ENCODE results near the gene MYBPH. TPM values are rescaled to one million over a fixed set of nuclear protein-coding genes. Genes with fewer than 3 reads are reported as not detected.
A peak's percentile ranks its signal among the peaks of the same experiment; 100 is the strongest.

The MYBPH gene, protein sequence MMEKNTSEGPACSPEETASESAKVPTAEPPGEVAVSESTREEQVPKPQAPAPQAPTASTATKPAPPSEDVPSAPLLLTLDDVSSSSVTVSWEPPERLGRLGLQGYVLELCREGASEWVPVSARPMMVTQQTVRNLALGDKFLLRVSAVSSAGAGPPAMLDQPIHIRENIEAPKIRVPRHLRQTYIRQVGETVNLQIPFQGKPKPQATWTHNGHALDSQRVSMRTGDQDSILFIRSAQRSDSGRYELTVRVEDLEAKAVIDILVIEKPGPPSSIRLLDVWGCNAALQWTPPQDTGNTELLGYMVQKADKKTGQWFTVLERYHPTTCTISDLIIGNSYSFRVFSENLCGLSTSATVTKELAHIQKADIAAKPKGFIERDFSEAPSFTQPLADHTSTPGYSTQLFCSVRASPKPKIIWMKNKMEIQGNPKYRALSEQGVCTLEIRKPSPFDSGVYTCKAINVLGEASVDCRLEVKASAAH
- 0.99 TPM for total RNA-seq
- 1.7 TPM for polyA plus RNA-seq
- long read RNA-seq, donor 1: 0 reads
- long read RNA-seq, donor 2: 0 reads
- long read RNA-seq, donor 3: 0 reads
- long read RNA-seq, donor 4: 0 reads
- long read RNA-seq, donor 5: 0 reads
- long read RNA-seq, donor 6: 0 reads
- long read RNA-seq, donor 7, partial matches to known transcripts: 0 of 1 reads
- long read RNA-seq, donor 7, other reads (novel, unspliced or antisense): 0 of 1 reads
- long read RNA-seq, donor 8, partial matches to known transcripts: 0 of 1 reads
- long read RNA-seq, donor 8, other reads (novel, unspliced or antisense): 0 of 1 reads
- long read RNA-seq, donor 9: 0 reads
- long read RNA-seq, donor 10: 0 reads

DNA sequence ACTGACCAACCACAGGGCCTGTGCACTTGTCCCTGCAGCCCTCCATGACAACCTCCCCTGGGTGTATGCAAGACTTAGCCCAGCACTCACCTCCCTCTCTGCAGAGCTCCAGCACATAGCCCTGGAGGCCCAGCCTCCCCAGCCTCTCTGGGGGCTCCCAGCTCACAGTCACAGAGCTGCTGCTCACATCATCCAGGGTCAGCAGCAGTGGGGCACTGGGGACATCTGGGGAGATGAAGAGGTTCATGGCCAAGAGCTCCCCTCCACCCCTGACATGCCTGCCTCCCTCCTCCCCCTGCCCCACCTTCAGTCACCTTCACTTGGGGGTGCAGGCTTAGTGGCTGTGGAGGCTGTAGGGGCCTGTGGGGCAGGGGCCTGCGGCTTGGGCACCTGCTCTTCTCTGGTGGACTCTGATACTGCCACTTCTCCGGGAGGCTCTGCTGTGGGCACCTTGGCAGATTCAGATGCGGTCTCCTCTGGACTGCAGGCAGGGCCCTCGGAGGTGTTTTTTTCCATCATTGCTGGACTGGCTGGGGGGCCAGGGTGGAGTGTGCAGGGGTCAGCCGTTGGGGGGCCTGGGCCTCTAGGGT is at the start of gene MYBPH:
Gene MYBPH (minus strand): TSS at position 590 of the 590 bp plus-strand sequence. CDS start 71 bp downstream, at position 519.
- 92% methylated on average over 5 of the region's 5 CpGs for WGBS
- H3K27ac ChIP-seq (ENCODE audit: low read depth in 1 of 2, low read length in 1 of 2): no peak within 1 kb of the TSS
- H3K4me3 ChIP-seq (ENCODE audit: low read length in 2 of 2): no peak within 1 kb of the TSS
- peaks cover 0 to 5% of the 10 kb centered on the region in 2 donors for H3K27me3 ChIP-seq (ENCODE audit: control insufficient read depth in 2 of 2, insufficient read depth in 1 of 2, low read length in 1 of 2)
- H3K36me3 ChIP-seq (ENCODE audit: control insufficient read depth in 2 of 2, insufficient read depth in 2 of 2, low read length in 1 of 2): no peaks in the 10 kb centered on the region
- no peak for DNase-seq (ENCODE audit: low read depth in 6 of 9, low spot score in 9 of 9)
- no peaks in the 10 kb centered on the region for H3K4me1 ChIP-seq (ENCODE audit: control insufficient read depth in 2 of 2, insufficient read depth in 2 of 2, low read length in 2 of 2)
- no peaks in the 10 kb centered on the region for H3K9me3 ChIP-seq (ENCODE audit: control insufficient read depth in 2 of 2, insufficient read depth in 1 of 2, low read length in 1 of 2)

DNA sequence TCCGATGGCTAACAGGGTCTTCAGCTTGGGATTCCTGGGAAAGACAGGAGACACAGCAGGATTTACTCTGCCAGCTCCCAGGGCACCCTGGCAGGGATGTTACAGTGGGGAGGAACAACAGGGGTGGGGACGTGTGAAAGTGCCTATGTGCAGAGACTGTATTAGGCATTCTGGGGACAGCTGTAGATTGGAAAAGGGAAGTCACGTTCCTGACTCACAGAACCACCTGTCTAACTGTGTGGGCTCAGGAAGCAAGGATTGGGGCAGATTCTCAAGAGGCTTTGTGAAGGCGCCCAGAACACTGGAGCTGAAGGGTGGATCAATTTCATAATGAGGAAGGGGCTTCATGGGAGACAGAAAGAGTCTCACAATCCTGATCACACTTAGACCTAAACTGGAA is 49.4 kb upstream of the MYBPH start:
- Histone ChIP-seq H3K27ac (ENCODE audit: low read depth in 1 of 2, low read length in 1 of 2) (no peak overlapping the region), H3K4me3 (ENCODE audit: low read length in 2 of 2) (no peak overlapping the region), H3K27me3 (ENCODE audit: control insufficient read depth in 2 of 2, insufficient read depth in 1 of 2, low read length in 1 of 2) (peaks cover 0 to 8% of the 10 kb centered on the region in 2 donors), H3K4me1 (ENCODE audit: control insufficient read depth in 2 of 2, insufficient read depth in 2 of 2, low read length in 2 of 2) (no peaks in the 10 kb centered on the region), H3K9me3 (ENCODE audit: control insufficient read depth in 2 of 2, insufficient read depth in 1 of 2, low read length in 1 of 2) (no peaks in the 10 kb centered on the region), H3K36me3 (ENCODE audit: control insufficient read depth in 2 of 2, insufficient read depth in 2 of 2, low read length in 1 of 2) (no peaks in the 10 kb centered on the region)
- WGBS: 38% methylated on average over 4 of the region's 4 CpGs
- DNase-seq (ENCODE audit: low read depth in 6 of 9, low spot score in 9 of 9): no peak

DNA sequence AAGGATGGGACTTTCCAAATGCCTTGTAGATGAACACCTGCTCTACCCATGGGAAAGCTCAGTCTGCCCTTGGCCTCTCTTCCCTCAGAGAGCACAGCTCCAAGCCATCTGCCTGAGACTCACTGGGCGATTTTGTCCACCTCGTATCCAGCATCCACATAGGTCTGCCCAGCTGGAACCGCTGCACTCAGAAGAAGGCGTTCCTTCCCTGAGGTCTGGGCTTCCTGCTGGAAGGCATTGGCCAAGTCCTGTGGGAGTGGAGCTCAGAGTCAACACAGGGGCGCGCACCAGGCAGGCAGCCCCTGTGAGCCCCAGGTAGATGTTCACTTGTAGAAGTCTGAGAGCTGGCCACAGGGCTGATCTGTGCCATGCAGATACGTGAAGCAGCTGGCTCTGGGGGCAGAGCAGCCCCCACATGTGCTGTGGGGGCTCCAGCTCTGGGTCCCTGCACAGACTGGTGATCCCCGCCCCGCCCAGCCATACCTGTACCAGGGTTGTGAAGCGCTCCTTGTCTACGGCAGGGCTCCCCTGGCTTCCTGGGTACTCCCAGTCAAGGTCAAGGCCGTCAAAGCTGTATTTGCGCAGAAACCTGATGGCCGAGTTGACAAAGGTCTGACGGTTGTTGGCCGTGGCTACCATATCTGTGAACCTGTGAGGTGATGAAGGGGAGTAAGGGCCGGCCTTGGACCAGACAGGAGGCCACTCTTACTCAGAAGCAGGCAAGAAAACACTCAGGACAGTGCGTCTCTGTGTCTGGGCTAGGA is 47.6 kb upstream of the MYBPH start:
- DNase-seq (ENCODE audit: low read depth in 6 of 9, low spot score in 9 of 9): no peak
- H3K4me3 ChIP-seq (ENCODE audit: low read length in 2 of 2): no peak overlapping the region
- no peak overlapping the region for H3K27ac ChIP-seq (ENCODE audit: low read depth in 1 of 2, low read length in 1 of 2)
- H3K27me3 ChIP-seq (ENCODE audit: control insufficient read depth in 2 of 2, insufficient read depth in 1 of 2, low read length in 1 of 2): peaks cover 0 to 17% of the 10 kb centered on the region in 2 donors
- no peaks in the 10 kb centered on the region for H3K4me1 ChIP-seq (ENCODE audit: control insufficient read depth in 2 of 2, insufficient read depth in 2 of 2, low read length in 2 of 2)
- H3K9me3 ChIP-seq (ENCODE audit: control insufficient read depth in 2 of 2, insufficient read depth in 1 of 2, low read length in 1 of 2): no peaks in the 10 kb centered on the region
- WGBS: 95% methylated on average over 18 of the region's 18 CpGs
- no peaks in the 10 kb centered on the region for H3K36me3 ChIP-seq (ENCODE audit: control insufficient read depth in 2 of 2, insufficient read depth in 2 of 2, low read length in 1 of 2)

DNA sequence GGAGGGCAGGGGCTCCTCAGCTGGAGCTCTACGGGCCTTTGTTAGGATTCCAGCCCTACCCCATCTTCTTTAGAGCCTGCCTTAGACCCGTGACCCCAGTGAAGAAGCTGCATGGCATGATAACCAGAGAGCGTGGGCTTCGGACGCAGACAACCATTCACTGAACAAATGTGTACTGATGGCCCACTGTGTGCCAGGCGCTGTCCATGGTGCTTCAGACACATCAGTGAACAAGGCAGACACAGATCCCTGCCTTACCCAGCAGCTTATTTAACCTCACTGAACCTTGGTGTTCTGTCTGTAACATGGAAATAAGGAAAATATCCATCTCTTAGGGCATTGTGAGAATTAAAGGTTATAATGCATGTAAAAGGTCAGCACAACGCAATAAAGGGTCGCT is 44.3 kb upstream of the MYBPH start:
- DNase-seq (ENCODE audit: low read depth in 6 of 9, low spot score in 9 of 9): peak in 1 of 9 donors; percentile 5
- no peaks in the 10 kb centered on the region for H3K36me3 ChIP-seq (ENCODE audit: control insufficient read depth in 2 of 2, insufficient read depth in 2 of 2, low read length in 1 of 2)
- H3K4me3 ChIP-seq (ENCODE audit: low read length in 2 of 2): no peak overlapping the region
- H3K27me3 ChIP-seq (ENCODE audit: control insufficient read depth in 2 of 2, insufficient read depth in 1 of 2, low read length in 1 of 2): peaks cover 0 to 34% of the 10 kb centered on the region in 2 donors
- peaks cover 10 to 12% of the 10 kb centered on the region in 2 donors for H3K4me1 ChIP-seq (ENCODE audit: control insufficient read depth in 2 of 2, insufficient read depth in 2 of 2, low read length in 2 of 2)
- 98% methylated on average over 8 of the region's 8 CpGs for WGBS
- no peaks in the 10 kb centered on the region for H3K9me3 ChIP-seq (ENCODE audit: control insufficient read depth in 2 of 2, insufficient read depth in 1 of 2, low read length in 1 of 2)
- H3K27ac ChIP-seq (ENCODE audit: low read depth in 1 of 2, low read length in 1 of 2): no peak overlapping the region

DNA sequence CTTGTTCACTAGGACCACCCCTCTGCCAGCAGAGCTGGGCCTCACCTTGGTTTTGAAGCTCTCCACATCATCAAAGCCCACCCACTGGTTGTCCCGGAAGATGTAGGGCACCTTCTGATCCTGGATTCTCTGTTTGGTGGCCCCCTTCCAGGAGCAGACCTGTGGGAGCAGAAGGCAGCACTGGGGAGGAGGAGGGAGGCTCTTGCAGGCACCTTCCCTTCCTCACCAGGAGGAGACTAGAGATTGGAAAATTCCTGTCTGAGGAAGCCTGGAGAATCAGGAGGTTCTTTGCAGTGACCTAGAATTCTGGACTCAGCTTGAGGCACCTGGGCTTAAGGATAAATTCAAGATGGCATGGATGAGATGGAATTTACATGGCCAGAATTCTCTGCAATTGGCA is 43.5 kb upstream of the MYBPH start:
- H3K27ac ChIP-seq (ENCODE audit: low read depth in 1 of 2, low read length in 1 of 2): no peak overlapping the region
- peaks cover 11 to 15% of the 10 kb centered on the region in 2 donors for H3K4me1 ChIP-seq (ENCODE audit: control insufficient read depth in 2 of 2, insufficient read depth in 2 of 2, low read length in 2 of 2)
- DNase-seq (ENCODE audit: low read depth in 6 of 9, low spot score in 9 of 9): no peak
- peaks cover 0 to 31% of the 10 kb centered on the region in 2 donors for H3K27me3 ChIP-seq (ENCODE audit: control insufficient read depth in 2 of 2, insufficient read depth in 1 of 2, low read length in 1 of 2)
- no peaks in the 10 kb centered on the region for H3K9me3 ChIP-seq (ENCODE audit: control insufficient read depth in 2 of 2, insufficient read depth in 1 of 2, low read length in 1 of 2)
- no peaks in the 10 kb centered on the region for H3K36me3 ChIP-seq (ENCODE audit: control insufficient read depth in 2 of 2, insufficient read depth in 2 of 2, low read length in 1 of 2)
- H3K4me3 ChIP-seq (ENCODE audit: low read length in 2 of 2): no peak overlapping the region
- 95% methylated on average over 1 of the region's 1 CpG for WGBS

DNA sequence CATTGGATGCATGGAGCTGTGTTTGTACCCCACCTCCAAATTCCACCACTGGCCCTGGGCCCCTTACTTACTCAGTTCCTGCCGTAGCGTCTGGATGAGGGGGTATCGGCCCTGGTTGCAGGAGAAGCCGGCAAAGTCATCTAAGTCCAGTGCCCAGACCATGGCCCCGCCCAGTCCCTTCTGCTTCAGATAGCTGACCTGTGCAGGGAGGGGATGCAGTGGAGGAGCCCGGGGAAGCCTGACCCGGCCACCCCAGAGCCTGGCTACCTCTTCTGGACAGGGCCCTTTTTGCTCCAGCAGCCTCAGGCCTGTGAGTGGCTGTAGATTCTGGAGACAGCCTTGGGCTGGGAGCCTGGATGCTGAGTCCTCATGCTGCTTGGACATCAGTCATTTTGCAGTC is 42.0 kb upstream of the MYBPH start:
- H3K36me3 ChIP-seq (ENCODE audit: control insufficient read depth in 2 of 2, insufficient read depth in 2 of 2, low read length in 1 of 2): no peaks in the 10 kb centered on the region
- 84% methylated on average over 7 of the region's 7 CpGs for WGBS
- peaks cover 0 to 27% of the 10 kb centered on the region in 2 donors for H3K27me3 ChIP-seq (ENCODE audit: control insufficient read depth in 2 of 2, insufficient read depth in 1 of 2, low read length in 1 of 2)
- DNase-seq (ENCODE audit: low read depth in 6 of 9, low spot score in 9 of 9): no peak
- H3K27ac ChIP-seq (ENCODE audit: low read depth in 1 of 2, low read length in 1 of 2): no peak overlapping the region
- peaks cover 11 to 15% of the 10 kb centered on the region in 2 donors for H3K4me1 ChIP-seq (ENCODE audit: control insufficient read depth in 2 of 2, insufficient read depth in 2 of 2, low read length in 2 of 2)
- no peaks in the 10 kb centered on the region for H3K9me3 ChIP-seq (ENCODE audit: control insufficient read depth in 2 of 2, insufficient read depth in 1 of 2, low read length in 1 of 2)
- H3K4me3 ChIP-seq (ENCODE audit: low read length in 2 of 2): no peak overlapping the region

DNA sequence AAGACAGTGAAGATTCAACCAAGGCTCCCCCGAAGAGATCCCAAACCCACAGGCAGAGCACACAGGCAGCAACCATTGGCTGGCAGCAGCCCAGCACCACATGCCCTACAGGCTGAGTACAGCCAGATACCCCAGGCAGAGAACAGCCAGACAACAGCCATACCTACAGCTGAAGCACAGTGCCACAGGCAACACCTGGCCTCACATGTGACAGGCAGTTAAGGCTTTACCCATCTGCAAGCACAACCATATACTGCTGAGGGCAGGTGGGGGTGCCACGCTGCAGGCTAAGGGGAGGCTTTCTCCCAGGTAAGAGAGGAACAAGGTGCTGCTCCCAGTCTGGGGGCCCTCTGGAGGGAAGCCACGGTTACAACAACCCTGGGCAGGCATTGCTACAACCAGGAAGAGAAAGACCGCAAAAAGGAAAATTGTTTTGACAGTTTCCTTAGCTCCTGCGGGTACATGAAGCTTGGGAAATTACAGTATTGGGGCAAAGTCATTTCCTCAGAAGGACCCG is 41.6 kb upstream of the MYBPH start:
- Histone ChIP-seq H3K9me3 (ENCODE audit: control insufficient read depth in 2 of 2, insufficient read depth in 1 of 2, low read length in 1 of 2) (no peaks in the 10 kb centered on the region), H3K36me3 (ENCODE audit: control insufficient read depth in 2 of 2, insufficient read depth in 2 of 2, low read length in 1 of 2) (no peaks in the 10 kb centered on the region), H3K27ac (ENCODE audit: low read depth in 1 of 2, low read length in 1 of 2) (no peak overlapping the region), H3K4me1 (ENCODE audit: control insufficient read depth in 2 of 2, insufficient read depth in 2 of 2, low read length in 2 of 2) (peaks cover 11 to 15% of the 10 kb centered on the region in 2 donors), H3K27me3 (ENCODE audit: control insufficient read depth in 2 of 2, insufficient read depth in 1 of 2, low read length in 1 of 2) (peaks cover 0 to 27% of the 10 kb centered on the region in 2 donors), H3K4me3 (ENCODE audit: low read length in 2 of 2) (no peak overlapping the region)
- DNase-seq (ENCODE audit: low read depth in 6 of 9, low spot score in 9 of 9): peak in 1 of 9 donors; percentile 25
- whole genome bisulfite sequencing: 20% methylated on average over 6 of the region's 6 CpGs

DNA sequence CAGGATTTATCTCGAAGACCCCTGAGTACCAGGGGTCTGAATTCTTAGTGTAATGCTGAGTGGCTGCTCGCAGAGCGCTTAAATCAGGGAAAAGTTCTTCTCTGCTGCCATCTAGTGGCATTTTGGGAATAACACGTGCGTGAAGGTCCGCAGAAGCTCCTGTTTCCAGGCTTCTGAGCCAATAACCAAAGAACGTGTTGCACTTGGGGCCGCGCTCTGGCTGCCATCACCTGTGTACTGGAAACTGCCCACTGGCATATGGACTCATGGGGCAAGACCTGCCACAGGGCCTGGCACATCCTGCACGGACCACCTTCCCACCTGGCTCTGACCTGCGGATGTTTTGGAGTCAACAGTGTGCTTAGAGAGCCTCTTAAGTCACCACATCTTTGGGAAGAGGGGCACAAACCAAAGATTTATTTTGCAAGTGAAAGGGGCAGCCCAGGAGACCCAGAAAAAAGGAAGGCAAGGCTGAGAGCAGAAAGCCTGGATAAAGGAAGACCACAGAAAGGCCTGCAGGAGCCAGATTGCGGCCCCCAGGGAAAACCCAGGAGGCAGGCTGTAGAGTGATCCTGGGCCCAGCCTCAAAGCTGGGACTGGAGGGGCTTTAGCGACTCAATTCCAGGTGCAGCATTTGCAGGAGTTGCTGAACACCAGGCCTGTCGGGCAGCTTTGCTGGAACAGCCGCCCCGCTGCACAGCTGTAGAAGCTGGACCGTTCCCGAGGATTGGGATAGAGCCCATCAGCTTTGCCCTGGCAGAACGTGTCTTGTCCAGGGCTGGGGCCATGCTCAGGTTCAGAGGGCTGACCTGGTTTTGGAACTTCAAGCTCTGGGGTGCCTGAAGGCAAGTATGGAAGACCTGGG is 40.9 kb upstream of the MYBPH start:
- DNase-seq (ENCODE audit: low read depth in 6 of 9, low spot score in 9 of 9): peak; percentile 38 to 89 (median 71)
- WGBS: 41% methylated on average over 19 of the region's 19 CpGs
- peaks cover 0 to 27% of the 10 kb centered on the region in 2 donors for H3K27me3 ChIP-seq (ENCODE audit: control insufficient read depth in 2 of 2, insufficient read depth in 1 of 2, low read length in 1 of 2)
- peaks cover 11 to 15% of the 10 kb centered on the region in 2 donors for H3K4me1 ChIP-seq (ENCODE audit: control insufficient read depth in 2 of 2, insufficient read depth in 2 of 2, low read length in 2 of 2)
- no peaks in the 10 kb centered on the region for H3K9me3 ChIP-seq (ENCODE audit: control insufficient read depth in 2 of 2, insufficient read depth in 1 of 2, low read length in 1 of 2)
- no peaks in the 10 kb centered on the region for H3K36me3 ChIP-seq (ENCODE audit: control insufficient read depth in 2 of 2, insufficient read depth in 2 of 2, low read length in 1 of 2)
- H3K4me3 ChIP-seq (ENCODE audit: low read length in 2 of 2): no peak overlapping the region
- H3K27ac ChIP-seq (ENCODE audit: low read depth in 1 of 2, low read length in 1 of 2): no peak overlapping the region
